GM18517 (cell line): ENCODE results near the gene MLLT10.

ENCODE experiments used
- ATAC-seq: cut with Tn5 transposase; IDR thresholded peaks from one replicate; pipeline ENCODE4 v1.9.1; 2021; ENCODE audit warnings: mild to moderate bottlenecking, moderate library complexity; ENCODE audit not compliant: unreplicated experiment

The MLLT10 gene

DNA sequence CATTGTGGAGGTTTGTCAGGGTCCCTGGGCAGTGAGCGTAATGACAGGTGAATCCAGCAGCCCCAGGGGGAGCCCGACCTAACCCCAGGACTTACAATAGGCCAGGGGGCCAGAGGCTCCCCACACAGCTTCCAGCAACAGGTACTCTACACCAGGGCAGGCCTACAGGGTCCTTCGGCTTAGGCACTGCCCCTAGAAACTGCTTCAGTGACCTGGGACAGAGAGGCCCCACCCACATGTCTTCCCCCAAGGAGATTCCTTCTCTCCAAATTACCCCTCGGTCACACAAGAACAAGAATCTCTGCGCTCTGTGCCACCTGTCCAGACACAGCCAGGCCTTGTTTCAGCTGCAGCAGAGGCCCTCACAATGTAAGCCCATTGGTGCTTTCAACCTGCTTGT, 32.9 kb upstream of the MLLT10 start:
- no peak for ATAC-seq

DNA sequence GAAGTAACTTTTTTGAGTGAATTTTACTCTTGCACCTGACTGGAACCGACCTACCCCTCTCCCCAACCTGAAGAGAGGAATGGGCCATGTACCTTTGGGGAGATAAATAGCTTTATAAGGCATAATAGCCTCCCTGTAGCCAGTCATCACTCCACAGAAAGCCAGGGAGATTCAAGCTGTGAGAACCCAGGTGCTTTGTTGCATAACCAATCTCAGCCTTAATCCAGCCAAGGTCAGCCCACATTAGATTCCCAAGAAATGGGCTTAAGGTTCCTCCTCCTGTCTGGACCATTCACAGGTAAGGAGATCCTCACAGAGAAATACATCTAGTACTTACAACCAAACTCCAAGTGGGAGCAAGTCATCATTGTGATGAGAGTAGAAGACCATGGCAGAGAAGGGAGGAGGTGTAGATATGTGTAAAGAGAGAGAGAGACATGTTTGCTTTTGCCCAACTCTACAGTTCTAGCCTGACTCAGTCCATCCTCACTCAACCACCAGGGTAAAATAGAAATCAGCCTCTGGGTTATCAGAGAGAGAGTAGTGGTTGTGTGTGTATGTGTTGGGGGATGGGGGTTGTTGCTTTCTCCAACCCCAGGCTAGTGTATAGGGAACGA, 32.2 kb upstream of the MLLT10 start:
- no peak for ATAC-seq

DNA sequence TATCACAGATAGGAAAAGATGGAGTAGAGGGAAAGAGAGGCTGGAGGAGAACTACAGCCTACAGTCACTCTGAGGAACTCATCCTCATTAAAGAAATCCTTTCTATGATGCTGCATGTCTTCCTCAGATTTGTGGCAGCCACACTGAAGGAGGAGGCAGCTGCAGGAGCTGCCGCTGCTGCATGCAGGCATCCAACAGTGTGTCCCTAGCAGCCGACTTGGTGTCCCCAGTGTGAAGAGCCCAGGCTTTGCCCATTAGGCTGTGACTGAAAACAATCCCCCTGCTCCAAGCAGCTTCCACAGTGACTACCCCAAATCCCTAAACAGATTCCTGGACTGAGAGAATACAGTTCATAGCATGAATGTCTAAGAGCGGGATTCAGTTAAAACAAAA, 31.7 kb upstream of the MLLT10 start:
- no peak for ATAC-seq

DNA sequence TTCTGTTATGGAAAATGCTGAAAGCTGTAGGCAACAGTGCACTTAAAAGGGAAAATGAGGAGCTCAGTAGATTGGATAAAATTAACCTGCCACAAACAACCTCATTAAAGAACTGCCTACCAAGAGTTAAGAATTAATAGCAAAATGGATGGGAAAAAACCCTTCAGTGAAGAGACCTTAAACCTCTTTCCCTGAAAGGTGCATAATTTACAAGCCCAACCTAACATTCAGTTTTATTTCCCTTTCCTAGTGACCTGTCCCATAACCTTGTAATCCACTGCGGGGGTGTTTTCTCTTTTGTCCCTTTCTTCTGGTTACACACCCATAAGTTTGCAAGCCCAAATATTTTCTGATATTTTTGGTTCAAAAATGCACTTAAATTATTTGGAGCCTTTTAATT, 30.5 kb upstream of the MLLT10 start:
- no peak for ATAC-seq

DNA sequence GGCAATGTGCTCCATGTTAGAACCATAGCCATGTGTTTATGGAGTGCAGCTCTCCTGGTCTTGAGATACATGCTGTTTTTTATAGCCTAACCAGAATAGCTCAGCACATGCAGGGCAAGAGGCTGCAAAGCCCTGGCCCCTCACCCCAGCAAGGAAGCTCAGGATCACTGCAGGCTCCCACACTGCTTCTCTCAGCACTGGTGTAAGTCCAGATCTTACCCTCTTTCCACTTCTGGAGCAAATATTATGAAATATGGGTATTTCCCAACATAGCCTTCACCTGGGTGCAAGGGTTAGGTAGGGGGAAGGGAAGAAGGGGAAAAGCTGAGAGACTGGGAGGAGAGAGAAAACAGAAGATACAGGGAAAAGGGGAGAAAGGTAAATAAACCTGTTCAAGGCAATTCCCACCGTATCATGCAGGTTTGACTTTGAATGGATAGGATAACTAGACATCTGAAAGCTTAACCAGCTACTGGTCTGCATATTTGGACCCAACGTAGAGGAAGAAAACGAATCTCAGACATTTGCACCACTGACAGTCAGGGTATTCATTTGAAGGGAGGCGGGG, 28.2 kb upstream of the MLLT10 start:
- ATAC-seq: no peak

DNA sequence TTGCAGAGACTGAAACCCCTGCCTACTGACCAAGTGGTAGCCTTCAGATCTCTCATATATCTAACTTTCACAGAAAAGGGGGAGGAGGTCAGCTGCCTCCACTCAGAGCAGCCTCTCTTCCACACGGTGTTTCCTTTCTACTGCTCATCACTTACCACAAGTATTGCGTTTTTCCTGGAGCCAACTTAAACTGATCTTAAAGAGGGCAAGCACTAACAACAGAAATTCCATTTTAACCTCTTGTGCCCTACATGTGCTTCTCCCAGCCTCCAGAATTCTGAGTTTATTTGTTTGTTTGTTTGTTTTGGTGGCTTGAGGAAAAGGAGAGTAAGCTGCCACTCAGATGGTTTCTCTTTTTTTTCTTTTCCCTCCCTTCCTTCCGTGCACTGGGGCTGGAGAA, 27.7 kb upstream of the MLLT10 start:
- ATAC-seq: no peak

DNA sequence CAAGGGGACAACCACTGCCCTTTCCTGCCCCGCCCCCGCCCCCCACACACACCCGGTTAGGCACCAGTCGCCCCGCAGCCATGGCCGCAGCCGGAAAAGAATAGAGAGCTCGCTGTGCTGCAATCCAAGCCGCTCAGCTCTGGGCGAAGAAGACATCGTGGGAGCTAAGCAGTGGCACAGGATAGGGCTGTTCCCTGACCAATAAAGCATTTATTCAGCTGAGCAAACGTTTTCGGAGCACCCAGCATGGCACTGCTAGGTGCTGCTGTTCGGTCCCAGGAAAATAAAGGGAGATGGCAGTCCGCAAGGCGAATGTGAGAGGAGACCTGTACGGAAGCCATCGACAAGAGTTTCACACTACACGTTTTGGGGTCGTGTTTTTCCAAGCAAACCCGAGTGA, 26.9 kb upstream of the MLLT10 start:
- no peak for ATAC-seq

DNA sequence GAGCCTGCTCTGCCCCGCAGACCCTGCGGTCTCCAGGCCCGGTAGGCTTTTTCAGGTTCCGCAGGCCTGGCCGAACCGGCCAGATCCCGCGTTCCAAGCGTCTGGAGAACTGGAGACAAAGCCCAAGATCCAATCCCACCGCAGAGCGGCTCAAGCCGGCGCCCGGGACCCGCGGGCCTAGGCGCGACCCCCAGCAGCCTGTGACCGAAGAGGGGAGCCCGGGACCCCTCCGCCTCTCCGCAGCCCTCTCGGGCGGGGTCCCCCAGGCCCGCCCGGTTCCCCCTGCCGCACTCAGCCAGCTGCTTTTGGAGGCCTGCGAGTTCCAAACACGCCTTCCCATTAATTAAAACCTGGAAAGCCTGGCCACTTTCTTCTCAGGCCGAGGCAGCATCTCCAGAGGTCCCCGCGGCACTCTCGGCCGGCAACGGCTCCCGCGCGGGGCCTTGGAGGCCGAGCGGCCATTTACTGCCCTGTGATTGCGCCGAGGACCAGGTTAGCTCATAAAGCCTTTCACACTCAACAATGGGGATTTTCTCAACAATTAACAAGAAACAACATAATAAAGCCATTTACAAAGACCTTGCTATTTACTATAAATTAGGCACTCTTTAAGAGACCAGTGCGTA, 25.2 kb upstream of the MLLT10 start:
- ATAC-seq: no peak

DNA sequence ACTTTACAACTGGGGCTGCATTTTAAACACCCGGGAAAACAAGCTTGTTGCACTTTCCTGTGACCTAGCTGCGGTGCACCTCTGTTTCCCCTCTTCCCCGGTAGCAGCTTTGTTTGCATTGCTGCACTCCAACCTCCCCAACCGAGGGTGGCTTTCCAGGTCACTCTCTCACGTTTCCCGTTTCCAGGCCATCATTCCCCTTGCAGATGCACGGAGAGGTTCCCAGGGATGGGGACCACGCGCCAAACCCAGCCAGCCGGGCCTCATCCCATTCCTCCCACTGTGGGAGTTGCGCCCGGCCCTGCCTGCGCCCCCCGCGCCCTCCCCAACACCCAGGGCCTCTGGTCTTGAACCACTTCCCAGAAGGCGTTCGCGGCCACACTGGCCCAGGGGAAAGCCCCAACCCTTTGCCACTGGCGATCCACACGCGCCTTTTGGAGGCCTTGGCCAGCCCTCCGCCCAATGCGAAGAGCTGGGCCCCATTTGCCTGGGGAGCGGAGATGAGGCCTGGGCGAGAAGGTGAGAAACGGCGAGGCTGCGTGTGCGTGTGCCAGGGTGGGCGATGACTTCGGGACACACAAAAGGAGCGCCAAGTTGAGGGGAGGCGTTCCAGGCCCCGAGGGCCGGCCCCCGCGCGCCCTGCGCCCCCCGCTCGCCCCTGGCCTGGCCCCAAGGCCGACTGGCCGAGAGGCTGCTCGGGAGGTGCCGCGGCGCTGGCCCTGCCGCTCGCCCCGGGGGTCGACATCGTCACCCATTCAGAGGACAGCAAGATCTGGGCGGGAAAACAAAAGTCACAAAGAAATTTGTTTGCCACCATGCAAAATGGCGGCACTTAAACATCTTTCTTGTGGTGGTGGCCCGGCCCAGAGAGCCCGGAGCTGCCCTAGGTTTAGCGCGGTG, 24.4 kb upstream of the MLLT10 start:
- ATAC-seq: no peak

DNA sequence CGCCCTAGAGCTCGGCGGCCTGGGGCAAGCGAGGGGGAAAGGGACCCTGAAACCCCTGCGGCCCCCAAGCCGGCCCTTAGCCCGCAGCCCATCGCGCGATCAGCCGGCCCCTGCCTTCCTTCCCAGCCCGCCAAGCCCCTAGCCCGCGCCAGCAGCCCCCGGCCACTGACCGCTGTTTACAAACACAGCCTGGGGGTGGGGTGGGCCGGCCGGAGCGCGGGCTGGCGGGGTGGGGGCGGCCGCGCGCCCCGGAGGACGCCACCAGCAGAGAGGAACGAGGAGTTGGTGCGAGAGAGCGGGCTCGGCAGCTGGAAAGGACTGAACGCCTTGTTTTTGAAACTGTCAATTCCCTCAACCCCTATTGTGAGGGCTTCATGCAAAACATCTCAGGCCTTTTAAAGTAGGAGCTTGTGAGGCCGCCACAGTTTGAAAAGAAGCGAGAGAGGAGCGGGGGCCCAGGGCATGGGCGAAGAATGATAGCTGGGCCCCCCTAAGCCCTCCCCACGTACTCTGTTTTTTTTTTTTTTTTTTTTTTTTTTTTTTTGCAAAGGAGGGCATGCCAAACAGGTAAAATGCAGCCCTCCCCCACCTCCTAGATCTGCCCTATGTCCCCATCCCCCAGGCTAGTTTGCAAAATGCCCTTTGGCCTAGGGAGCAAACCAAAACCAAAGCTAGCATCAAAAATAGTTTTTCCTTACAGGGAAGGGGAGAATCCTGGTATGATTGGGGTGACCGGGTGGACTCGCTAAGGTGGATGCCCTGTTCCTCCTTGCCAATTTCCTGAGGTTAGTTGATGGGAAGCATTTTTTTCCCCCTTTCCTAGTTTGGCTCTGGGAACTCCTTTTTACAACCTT, 23.6 kb upstream of the MLLT10 start:
- no peak for ATAC-seq

DNA sequence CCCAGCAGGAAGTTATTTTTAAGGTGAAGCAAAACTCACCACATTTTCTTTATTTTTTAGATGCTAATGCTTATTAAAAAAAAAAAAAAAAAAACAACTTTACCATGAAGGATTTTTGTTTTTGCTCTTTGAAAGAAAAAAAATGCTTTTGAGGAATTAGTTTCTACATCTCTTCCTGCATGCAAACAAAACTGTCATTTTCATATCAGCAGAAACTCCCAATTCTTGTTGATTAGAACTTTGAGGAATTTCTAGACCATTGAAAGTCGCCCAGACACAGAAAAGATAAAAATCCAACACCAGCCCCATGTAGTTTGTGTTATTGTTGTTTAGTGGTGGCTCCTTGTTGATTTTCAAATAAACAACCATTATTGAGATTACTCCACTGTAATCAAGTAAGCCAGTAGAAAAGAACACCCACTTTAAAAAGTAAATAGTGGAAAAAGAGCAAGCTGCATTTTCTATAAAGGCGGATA, 22.9 kb upstream of the MLLT10 start:
- ATAC-seq: no peak

DNA sequence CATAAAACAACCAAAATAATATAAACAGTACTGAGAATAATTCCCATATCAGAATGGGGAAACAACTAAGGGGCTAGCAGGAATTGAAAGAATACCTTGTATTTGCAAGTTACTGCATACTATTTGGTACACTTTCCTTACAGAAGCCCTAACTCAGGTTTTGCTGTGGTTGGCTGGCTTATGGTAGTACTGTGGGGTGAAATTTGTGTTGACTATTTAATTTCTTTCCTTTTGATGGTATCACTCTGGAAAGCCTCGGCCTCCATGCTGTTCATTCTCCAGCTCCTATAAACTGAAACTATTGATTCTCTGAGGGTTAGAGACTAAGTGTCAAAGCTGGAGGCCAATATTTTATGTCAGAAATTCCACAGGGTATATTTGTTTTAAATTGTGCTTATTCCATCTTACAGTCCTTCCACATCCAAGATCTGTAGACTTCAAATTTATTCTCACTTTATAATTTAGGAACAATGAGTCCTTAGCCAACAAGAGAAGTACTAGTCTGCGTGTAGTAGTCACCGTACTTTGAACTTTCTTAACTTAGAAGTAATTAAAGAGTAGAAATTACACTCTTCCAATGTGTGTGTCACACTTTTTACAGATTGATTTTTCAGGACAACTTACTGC, 22.0 kb upstream of the MLLT10 start:
- no peak for ATAC-seq

DNA sequence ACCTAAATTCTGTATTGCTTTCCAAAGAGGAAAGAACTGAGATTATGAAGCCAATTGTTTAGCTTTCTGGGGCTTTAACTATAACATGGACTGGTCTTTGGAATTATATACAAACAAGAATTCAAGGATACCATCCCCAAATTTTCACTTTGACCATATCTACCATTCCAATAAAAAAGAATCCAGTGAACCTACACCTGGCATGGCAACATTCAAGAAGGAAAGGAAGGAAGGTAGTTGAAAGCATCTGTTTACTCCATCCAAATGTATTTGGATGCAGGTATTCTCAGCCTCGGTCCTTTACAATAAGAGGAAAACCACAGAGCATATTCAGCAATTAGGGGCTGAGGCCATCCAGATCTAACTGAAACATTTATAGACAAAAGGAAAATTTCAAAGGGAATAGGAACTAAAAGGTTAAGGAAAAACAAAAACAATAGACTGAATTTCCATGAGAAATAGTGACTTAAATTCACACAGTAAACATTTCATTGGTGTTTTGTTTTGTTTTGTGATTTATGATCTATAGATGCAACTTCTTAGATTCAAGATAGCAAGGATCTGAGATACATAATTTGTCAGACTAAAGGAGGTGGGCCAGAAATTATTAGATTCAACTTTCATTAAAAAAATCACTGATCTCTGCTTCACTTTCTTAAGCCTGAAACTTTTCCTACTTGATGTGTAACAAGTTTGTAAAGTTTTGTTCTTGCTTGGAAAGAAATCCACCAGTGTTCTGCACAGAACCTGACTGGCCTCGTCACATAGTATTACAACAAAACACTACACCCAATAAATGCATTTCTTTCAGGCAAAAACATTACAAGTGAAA, 21.2 kb upstream of the MLLT10 start:
- ATAC-seq: no peak

DNA sequence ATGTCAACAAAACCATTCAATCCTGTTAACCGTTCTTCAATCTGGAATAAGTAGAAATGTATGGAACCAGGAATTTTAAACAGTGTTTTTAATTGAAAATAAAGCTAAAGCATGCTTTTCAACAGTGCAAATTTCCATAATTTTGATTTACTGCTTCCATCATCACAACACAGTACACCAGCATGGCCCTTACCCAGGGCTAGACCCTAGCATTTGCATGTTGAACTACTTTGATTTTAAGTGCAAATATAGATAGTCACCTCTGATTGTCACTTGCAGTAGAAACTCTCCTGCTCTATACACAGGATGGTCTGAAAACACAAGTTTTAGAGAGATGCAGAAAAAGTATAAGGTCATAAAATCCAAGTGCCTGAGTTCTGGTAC, 20.6 kb upstream of the MLLT10 start:
- ATAC-seq: no peak

DNA sequence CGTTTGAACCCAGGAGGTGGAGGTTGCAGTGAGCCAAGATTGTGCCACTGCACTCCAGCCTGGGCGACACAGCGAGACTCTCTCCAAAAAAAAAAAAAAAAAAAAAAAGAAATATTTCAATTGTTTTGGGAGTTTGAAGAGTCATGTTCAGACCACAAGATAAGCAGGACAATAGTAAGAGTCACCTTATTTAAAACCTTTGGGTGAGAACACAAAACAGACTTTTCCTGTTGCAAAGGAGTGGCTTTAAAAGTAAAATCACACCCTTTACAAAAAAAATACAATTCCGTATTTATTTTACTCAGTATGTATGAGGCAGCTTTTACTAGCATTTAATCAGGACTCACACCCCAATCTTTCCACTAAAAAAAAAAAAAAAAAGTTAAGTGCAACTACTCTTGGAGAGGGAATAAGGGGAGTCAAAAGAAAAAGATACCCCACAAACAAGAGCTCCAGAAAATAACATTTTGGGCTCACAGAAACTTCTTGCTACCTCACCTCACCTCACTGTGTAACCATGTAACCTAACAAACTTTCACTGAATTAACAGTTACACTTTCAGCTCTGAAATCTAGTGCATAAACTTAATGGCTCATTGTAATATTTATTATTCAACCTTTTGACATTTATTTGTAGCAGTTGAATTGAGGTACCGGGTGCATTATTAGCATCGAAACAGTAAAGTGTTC, 19.8 kb upstream of the MLLT10 start:
- ATAC-seq: no peak

DNA sequence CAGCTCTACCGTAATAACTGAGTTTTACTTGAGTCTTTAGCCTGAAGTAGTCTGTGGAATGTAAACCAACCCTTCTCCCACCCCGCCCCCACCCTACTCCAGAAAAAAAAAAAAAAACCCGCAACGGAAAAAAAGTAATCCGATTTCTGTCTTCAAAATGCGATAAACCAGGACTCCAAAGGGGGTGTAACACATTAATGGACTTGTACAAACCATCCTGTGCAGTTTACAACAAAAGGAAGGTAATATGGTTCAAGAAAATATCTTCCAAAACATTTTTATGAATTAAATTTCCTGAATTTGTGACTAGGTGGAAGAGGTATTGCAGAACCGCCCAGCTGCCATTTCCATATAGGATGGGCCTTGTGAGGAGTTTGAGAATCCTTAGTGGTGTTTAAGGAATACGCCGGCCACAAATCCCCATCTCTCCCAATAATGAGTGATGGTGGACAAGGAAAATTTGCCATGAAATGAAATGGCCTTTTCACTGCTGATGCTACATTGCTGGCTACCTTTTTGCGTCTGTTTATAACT, 19.1 kb upstream of the MLLT10 start:
- no peak for ATAC-seq

DNA sequence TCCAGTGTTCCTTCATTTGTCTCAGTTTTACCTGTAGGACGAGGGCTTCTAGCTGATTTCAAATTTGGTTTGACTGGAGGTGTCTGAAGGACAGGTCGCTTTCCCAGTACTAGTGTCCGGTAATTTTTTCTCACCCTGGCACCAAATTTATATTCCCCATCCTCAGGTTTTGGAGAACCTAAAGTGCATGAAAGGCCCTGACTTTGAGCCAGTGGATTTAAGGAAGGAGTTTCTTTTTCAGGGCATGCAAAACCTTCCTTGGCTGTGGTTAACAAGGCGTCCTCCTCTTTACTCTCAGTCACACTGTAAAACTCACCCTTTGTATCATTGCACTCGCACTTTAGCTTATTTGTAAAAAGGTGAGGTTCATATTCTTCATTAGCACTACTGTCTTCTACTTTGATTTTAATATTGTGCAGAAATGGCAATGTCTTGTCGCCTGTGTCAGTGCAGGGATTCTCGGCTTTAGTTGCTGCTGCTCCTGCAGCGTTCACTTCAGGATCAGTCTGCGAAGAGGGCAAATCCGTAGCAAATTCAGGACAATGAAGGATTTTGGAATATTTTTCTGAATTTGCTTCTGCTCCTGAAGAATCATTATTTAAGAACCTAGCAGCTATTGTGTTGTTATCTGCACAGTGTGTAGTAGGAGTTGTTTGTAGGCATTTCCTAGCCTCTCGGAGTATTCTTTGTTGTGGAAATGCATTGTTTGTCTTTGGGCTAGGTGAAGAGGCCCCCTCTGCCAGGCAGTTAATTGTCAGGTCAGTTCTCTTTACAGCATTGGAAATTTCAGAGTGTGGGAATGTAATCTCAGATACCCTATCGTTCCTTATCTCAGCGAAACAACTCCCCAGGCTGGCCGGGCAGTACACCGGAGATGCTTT, 18.4 kb upstream of the MLLT10 start:
- ATAC-seq: no peak
